Upper lobe of left lung (tissue), 4 donors: Measurements from ENCODE around the gene FADS2.

Source experiments
- CTCF ChIP-seq, 6 experiments: fragments of 450-650 bp in 4 of 6; fragments of 200-600 bp in 2 of 6; sonication (generic) in 2 of 6; IDR thresholded peaks; one replicate each; pipeline ENCODE4 v1.5.1; 2016 to 2019; ENCODE audit warnings: antibody characterized with exemption in 6 of 6
- EP300 ChIP-seq, 4 donors: sonication (generic); formaldehyde crosslinking; IDR thresholded peaks; one replicate each; pipeline ENCODE4 v1.5.1; 2017; ENCODE audit warnings: antibody characterized with exemption in 4 of 4, control low read depth in 2 of 4
- POLR2A ChIP-seq, 4 donors: fragments of 450-650 bp; IDR thresholded peaks; one replicate each; pipeline ENCODE4 v1.5.1; 2016 to 2017; ENCODE audit warnings: antibody characterized with exemption in 4 of 4, mild to moderate bottlenecking in 2 of 4
- POLR2AphosphoS5 ChIP-seq, 2 donors: sonication (generic); formaldehyde crosslinking; IDR thresholded peaks; one replicate each; pipeline ENCODE4 v1.5.1; 2017; ENCODE audit warnings: antibody characterized with exemption in 2 of 2

- TF ChIP-seq CTCF (IDR thresholded peaks at IDR 0.05) (no peak), POLR2A (IDR thresholded peaks at IDR 0.05) (no peak), POLR2AphosphoS5 (IDR thresholded peaks at IDR 0.05) (no peak), EP300 (IDR thresholded peaks at IDR 0.05) (no peak)
These were observed 10.8 kb downstream of the FADS2 start for GRCh38 chr11:61838921-61839320.
